Measurements from ENCODE around the gene TNFRSF11A.

The TNFRSF11A gene

DNA sequence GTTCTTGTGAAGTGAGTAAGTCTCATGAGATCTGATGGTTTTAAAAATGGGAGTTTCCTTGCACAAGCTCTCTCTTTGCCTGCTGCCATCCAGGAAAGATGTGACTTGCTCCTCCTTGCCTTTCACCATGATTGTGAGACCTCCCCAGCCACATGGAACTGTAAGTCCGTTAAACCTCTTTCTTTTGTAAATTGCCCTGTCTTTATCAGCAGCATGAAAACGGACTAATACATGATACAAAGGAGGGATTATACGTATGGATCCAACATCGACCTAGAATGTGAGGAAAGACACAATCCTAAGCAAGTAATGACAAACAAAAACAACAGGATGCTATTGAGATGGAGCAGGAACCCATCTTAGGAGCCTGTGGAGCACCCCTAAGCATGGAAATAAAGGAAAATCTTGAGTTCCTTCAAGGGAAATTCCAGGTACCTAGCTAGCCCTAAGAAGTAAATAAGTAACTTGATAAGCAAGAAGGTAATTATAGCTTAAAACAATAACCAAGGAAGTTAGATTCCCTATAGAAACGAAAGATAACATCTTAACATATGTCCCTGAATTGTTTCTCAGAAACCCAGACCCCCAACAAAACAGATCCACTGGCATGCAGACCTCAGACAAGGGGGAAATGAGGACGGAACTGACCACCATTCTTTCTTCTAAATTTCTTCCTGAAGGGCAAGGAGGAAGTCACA lies 1.5 kb upstream of the TNFRSF11A start:
- no peak overlapping the region for H3K4me3 ChIP-seq (ENCODE audit: control insufficient read depth, low read depth, low read length)
- TF ChIP-seq, protein P1, sequence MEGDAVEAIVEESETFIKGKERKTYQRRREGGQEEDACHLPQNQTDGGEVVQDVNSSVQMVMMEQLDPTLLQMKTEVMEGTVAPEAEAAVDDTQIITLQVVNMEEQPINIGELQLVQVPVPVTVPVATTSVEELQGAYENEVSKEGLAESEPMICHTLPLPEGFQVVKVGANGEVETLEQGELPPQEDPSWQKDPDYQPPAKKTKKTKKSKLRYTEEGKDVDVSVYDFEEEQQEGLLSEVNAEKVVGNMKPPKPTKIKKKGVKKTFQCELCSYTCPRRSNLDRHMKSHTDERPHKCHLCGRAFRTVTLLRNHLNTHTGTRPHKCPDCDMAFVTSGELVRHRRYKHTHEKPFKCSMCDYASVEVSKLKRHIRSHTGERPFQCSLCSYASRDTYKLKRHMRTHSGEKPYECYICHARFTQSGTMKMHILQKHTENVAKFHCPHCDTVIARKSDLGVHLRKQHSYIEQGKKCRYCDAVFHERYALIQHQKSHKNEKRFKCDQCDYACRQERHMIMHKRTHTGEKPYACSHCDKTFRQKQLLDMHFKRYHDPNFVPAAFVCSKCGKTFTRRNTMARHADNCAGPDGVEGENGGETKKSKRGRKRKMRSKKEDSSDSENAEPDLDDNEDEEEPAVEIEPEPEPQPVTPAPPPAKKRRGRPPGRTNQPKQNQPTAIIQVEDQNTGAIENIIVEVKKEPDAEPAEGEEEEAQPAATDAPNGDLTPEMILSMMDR (conservative IDR thresholded peaks at IDR 0.05; ENCODE audit: control insufficient read depth, insufficient read depth, low read depth, low read length): no peak
- DNase-seq (ENCODE audit: low read depth): no peak

DNA sequence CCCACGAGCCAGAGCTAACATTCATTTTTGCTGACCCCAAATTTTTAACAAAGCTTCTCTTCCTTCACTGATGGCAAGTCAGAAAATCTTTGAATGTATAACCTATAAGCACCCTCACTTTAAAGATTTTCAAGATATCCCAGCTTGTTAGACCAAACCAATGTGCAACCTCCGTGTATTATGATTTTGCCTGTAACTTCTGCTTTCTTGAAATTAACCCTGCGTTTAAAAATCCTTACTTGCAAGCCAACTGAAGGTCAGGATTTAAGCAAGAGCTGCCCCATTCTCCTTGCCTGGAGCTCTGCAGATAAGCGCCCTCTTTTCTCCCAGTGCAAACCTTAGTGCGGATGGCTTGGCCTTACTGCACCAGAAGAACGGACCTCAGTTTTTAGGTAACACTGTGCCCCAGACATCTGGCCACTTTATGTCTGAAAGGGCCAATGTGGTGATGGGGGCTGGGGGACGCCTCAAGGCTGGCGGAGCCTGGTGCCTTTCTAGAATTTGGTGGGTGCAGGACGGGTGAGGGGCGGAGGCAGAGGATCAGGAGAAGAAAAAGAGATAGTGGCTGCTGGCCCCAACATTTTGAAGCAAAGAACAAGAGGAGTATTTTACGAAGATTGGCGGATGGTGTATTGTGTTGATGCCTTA lies 805 bp upstream of the TNFRSF11A start:
- TF ChIP-seq, protein P1 (conservative IDR thresholded peaks at IDR 0.05; ENCODE audit: control insufficient read depth, insufficient read depth, low read depth, low read length): no peak
- DNase-seq (ENCODE audit: low read depth): no peak
- no peak overlapping the region for H3K4me3 ChIP-seq (ENCODE audit: control insufficient read depth, low read depth, low read length)

DNA sequence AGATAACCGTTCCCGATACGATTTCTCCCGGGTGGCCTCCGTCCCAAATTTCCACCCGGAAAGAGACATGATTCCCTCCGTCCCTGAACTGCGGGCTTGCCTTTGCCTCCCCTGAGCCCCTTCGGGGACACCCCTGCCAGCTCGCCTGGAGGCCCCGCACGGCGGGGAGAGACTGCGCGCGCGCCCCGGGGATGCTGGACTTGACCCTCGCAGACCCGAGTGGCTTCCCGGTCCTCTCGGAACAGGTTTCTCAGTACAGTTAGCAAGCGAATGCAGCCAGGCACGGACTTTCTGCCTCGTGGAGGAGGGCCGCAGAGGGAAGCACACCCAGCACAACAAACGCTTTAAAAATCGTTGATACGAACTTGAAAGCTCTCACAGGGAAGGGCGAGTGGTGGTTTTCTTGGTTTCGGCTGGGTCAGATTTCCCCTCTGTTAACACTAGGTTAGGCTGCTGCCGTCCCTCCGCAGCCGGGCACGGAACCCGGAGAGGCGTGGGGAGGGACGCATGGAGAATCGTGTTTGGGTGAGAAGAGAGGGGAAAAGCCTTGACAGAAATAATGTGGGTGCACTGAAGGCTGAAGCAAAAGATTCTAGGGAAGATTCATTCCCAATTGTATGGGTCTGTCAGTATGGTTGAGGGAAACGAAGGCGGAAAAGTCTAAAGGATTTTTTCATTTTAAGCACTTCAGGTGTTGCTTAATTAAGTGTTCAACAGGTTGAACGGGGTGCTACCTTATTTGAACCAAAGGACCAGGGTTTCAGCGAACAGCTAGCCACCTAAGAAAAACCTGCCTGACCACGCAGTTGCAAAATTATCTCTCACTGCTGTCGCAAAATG lies 916 bp downstream of the TNFRSF11A start:
- TF ChIP-seq, protein P1 (conservative IDR thresholded peaks at IDR 0.05; ENCODE audit: control insufficient read depth, insufficient read depth, low read depth, low read length): no peak
- peak overlapping the region; percentile 26 for H3K4me3 ChIP-seq (ENCODE audit: control insufficient read depth, low read depth, low read length)
- DNase-seq (ENCODE audit: low read depth): peak; percentile 10

DNA sequence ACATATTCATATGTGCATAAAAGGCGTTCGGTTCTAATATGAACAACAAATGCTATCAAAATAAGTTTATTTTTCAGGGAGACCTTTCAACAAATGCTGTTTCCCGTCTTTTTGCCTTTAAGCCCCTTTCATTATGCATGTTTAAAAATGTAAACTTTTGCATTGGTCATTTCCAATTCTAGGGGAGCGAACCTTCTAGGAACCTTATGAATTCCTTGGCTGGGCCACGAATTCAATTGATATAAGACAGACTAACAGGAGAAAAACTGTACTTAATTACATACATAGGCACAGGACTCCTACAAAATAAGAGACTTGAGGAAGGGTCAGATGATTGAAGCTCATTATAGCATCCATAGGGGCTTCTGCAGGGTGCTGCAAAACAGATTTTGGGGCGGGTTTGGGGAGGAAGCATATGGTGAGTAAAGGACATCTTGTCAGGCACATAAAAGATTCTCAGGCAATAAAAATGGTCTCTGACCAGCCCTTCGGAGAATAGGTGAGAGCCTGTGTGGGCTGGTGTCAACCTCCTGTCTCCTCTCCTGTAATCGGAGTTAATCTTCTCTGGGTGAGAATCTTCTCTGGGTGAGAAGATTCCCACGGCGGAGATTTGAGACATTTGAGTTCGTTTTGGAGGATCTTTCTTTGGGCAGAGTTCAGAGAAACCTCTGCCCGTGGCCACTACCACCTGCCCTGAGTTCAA lies 1.7 kb downstream of the TNFRSF11A start:
- DNase-seq (ENCODE audit: low read depth): no peak
- TF ChIP-seq, protein P1 (conservative IDR thresholded peaks at IDR 0.05; ENCODE audit: control insufficient read depth, insufficient read depth, low read depth, low read length): no peak
- H3K4me3 ChIP-seq (ENCODE audit: control insufficient read depth, low read depth, low read length): no peak overlapping the region

DNA sequence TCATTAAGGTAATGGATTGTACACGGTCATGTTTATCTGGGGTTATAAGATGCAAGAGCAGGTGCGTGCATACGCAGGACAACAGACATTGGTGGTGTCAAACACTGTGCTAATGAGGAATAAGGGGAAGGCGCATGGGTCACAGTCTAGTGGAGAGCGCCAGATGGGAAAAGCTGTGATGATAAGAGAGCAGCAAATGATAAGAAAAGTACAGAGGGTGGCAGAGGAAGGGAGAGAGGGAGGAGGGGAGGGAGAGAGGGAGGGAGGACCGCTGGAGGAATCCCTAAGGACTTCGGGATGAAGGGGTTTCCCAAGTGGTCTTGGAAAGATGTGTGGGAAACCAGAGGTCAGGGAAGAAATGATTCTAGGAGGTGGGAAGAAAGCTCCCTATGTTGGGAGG lies 2.9 kb downstream of the TNFRSF11A start:
- TF ChIP-seq, protein P1 (conservative IDR thresholded peaks at IDR 0.05; ENCODE audit: control insufficient read depth, insufficient read depth, low read depth, low read length): no peak
- no peak for DNase-seq (ENCODE audit: low read depth)
- H3K4me3 ChIP-seq (ENCODE audit: control insufficient read depth, low read depth, low read length): no peak overlapping the region

All from fibroblast of mammary gland (primary cell).